ENCODE results near the gene SMC6. TPM values are rescaled to one million over a fixed set of nuclear protein-coding genes. Genes with fewer than 3 reads are reported as not detected.

The SMC6 gene
- total RNA-seq, 2 experiments from 2014 or later, result 19.7 to 19.9 TPM

DNA sequence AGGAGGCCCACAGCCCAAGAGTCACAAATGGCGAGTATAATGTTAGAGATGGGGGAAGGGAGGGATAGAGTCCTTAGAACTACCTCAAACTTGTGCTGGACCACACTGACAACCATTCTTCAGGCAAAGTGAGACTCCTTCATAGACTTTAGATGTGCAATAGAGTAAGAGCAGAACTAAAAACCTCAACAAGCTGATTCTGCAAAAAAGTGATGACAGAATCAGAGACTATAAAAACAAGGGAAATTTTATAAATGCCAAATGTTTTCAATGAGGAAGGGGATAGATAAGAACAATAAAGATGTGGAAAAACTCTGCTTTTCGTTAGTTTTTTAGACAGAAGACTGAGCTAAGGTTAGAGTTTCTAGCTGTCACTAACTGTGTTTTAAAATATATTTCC is 17.7 kb downstream of the SMC6 start:
- Mint-ChIP-seq H3K27me3 (no peaks in the 10 kb centered on the region), H3K9me3 (no peaks in the 10 kb centered on the region), H3K4me3 (no peak overlapping the region), H3K27ac (no peak overlapping the region), H3K36me3 (ENCODE audit: low read depth) (peaks cover 38% of the 10 kb centered on the region), H3K4me1 (ENCODE audit: low read depth) (peaks cover 1% of the 10 kb centered on the region)
- ATAC-seq (no peak), DNase-seq (no peak)
- ChIA-PET POLR2A (no interaction called here), CTCF (interaction anchor here (1.5 kb wide), 1 partner anchor 16 kb away, joined by 8 read pairs; no protein-coding TSS in a partner anchor)
- TF ChIP-seq, protein P1, sequence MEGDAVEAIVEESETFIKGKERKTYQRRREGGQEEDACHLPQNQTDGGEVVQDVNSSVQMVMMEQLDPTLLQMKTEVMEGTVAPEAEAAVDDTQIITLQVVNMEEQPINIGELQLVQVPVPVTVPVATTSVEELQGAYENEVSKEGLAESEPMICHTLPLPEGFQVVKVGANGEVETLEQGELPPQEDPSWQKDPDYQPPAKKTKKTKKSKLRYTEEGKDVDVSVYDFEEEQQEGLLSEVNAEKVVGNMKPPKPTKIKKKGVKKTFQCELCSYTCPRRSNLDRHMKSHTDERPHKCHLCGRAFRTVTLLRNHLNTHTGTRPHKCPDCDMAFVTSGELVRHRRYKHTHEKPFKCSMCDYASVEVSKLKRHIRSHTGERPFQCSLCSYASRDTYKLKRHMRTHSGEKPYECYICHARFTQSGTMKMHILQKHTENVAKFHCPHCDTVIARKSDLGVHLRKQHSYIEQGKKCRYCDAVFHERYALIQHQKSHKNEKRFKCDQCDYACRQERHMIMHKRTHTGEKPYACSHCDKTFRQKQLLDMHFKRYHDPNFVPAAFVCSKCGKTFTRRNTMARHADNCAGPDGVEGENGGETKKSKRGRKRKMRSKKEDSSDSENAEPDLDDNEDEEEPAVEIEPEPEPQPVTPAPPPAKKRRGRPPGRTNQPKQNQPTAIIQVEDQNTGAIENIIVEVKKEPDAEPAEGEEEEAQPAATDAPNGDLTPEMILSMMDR (IDR thresholded peaks at IDR 0.05), result no peak
- intact Hi-C loops (cut with micrococcal nuclease), result no loop called here

- Mint-ChIP-seq H3K36me3 (ENCODE audit: low read depth) (peaks cover 30% of the 10 kb centered on the region), H3K4me3 (no peak overlapping the region), H3K27me3 (no peaks in the 10 kb centered on the region), H3K4me1 (ENCODE audit: low read depth) (no peaks in the 10 kb centered on the region), H3K9me3 (no peaks in the 10 kb centered on the region), H3K27ac (no peak overlapping the region)
- TF ChIP-seq, protein P1 (IDR thresholded peaks at IDR 0.05), result no peak
- DNase-seq (no peak), ATAC-seq (no peak)
- POLR2A ChIA-PET, result no interaction called here
- CTCF ChIA-PET, result interaction anchor here (0.9 to 2.1 kb wide), 2 partner anchors 14 to 62 kb away, joined by 3 to 8 read pairs; no protein-coding TSS in a partner anchor
- intact Hi-C loops (cut with micrococcal nuclease), result no loop called here
Observed at GRCh38 chr2:17733599-17733998, 20.0 kb downstream of the SMC6 start.

DNA sequence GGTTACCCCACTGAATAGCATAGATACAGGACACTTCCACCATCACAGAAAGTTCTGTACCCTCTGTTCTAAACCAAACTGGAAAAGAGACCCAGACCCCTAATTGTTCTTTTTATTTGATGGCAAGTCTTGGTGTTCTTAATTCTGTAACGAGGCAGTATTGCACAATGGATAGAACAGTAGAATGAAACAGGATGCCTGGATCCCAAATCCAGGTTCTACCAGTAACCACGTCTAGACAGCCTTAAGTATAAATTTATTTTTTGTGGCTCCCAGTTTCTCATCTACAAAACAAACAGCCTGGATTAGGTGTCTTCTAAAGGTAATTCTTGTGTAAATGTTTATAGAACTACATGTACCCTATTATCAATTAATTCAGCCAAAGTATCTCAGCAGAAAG is 23.7 kb downstream of the SMC6 start:
- Mint-ChIP-seq H3K36me3 (ENCODE audit: low read depth) (peaks cover 17% of the 10 kb centered on the region), H3K4me1 (ENCODE audit: low read depth) (no peaks in the 10 kb centered on the region), H3K4me3 (no peak overlapping the region), H3K9me3 (no peaks in the 10 kb centered on the region), H3K27ac (no peak overlapping the region), H3K27me3 (no peaks in the 10 kb centered on the region)
- DNase-seq, result no peak
- no peak for ATAC-seq
- TF ChIP-seq, protein P1 (IDR thresholded peaks at IDR 0.05), result no peak
- ChIA-PET POLR2A (no interaction called here), CTCF (no interaction called here)
- intact Hi-C loops (cut with micrococcal nuclease), result no loop called here

GRCh38 chr2:17728210-17728609 is 25.4 kb downstream of the SMC6 start:
- TF ChIP-seq, protein P1 (IDR thresholded peaks at IDR 0.05), result no peak
- DNase-seq, result no peak
- no peak for ATAC-seq
- intact Hi-C loops (cut with micrococcal nuclease), result no loop called here
- H3K4me1 Mint-ChIP-seq (ENCODE audit: low read depth), result no peaks in the 10 kb centered on the region
- H3K4me3 Mint-ChIP-seq, result no peak overlapping the region
- ChIA-PET POLR2A (no interaction called here), CTCF (interaction anchor here (0.9 kb wide), 1 partner anchor 8 kb away, joined by 3 read pairs; no protein-coding TSS in a partner anchor)
- H3K36me3 Mint-ChIP-seq (ENCODE audit: low read depth), result peaks cover 14% of the 10 kb centered on the region
- no peaks in the 10 kb centered on the region for H3K27me3 Mint-ChIP-seq
- no peak overlapping the region for H3K27ac Mint-ChIP-seq
- no peaks in the 10 kb centered on the region for H3K9me3 Mint-ChIP-seq

- no peaks in the 10 kb centered on the region for H3K9me3 Mint-ChIP-seq
- no peak overlapping the region for H3K4me3 Mint-ChIP-seq
- DNase-seq, result no peak
- H3K36me3 Mint-ChIP-seq (ENCODE audit: low read depth), result peaks cover 30% of the 10 kb centered on the region
- H3K27me3 Mint-ChIP-seq, result no peaks in the 10 kb centered on the region
- TF ChIP-seq, protein P1 (IDR thresholded peaks at IDR 0.05), result peak; percentile 73
- ChIA-PET POLR2A (interaction anchor here (0.5 kb wide), 1 partner anchor 257 kb away, joined by 3 read pairs; no protein-coding TSS in a partner anchor), CTCF (interaction anchor here (0.7 to 2.6 kb wide), 24 partner anchors 9 to 657 kb away, joined by 3 to 11 read pairs (median 3); partner anchors contain the start of gene GEN1)
- peak; percentile 47 for ATAC-seq
- no peaks in the 10 kb centered on the region for H3K4me1 Mint-ChIP-seq (ENCODE audit: low read depth)
- no peak overlapping the region for H3K27ac Mint-ChIP-seq
- intact Hi-C loops (cut with micrococcal nuclease), result no loop called here
Observed at GRCh38 chr2:17719562-17720371, 33.8 kb downstream of the SMC6 start.

Data from activated CD8-positive, alpha-beta T cell treated with anti-CD3 and anti-CD28 coated beads for 36 hours (primary cell).